GM10248 (cell line): ENCODE measurements around the gene ZEB2.

Source experiments
- CTCF ChIA-PET: fragments of 300-600 bp; sonication (Branson Sonifier 250); formaldehyde crosslinking; extraction: SDS; loops from one replicate; lab custom pipeline; 2021; ENCODE audit warnings: antibody characterized with exemption; lab: Yijun Ruan, JAX
- POLR2A ChIA-PET: fragments of 350-650 bp; sonication (Branson Sonifier 250); formaldehyde crosslinking; extraction: SDS; loops from one replicate; lab custom pipeline; 2020; ENCODE audit warnings: antibody characterized with exemption; lab: Yijun Ruan, JAX
- DNase-seq: peaks from one replicate; pipeline ENCODE4 v3.0.0; 2012; ENCODE audit errors: extremely low spot score
- CTCF ChIP-seq: IDR thresholded peaks from 2 replicates; pipeline ENCODE4 v1.5.1; 2012; ENCODE audit warnings: mild to moderate bottlenecking, low read depth; ENCODE audit errors: extremely low read depth, missing control alignments, control extremely low read depth

ZEB2 gene

GRCh38 chr2:144409241-144409640, 110.7 kb downstream of the ZEB2 start:
- CTCF ChIA-PET = interaction anchor here (1.2 kb wide), 1 partner anchor 41 kb away, joined by 3 read pairs; no protein-coding TSS in a partner anchor
- POLR2A ChIA-PET = no interaction called here

GRCh38 chr2:144407262-144407661, 112.7 kb downstream of the ZEB2 start:
- no peak for DNase-seq
- ChIA-PET POLR2A (no interaction called here), CTCF (no interaction called here)
- TF ChIP-seq CTCF = no peak

More at GRCh38 chr2:144409241-144409640, 110.7 kb downstream of the ZEB2 start:
- TF ChIP-seq CTCF = no peak
- DNase-seq = no peak

- POLR2A ChIA-PET = no interaction called here
- CTCF ChIA-PET = no interaction called here
- TF ChIP-seq CTCF = no peak
- no peak for DNase-seq
Observed at GRCh38 chr2:144405982-144406788, 113.7 kb downstream of the ZEB2 start.

- ChIA-PET POLR2A (no interaction called here), CTCF (no interaction called here)
- DNase-seq = no peak
- no peak for TF ChIP-seq CTCF
Observed at GRCh38 chr2:144405321-144405720, 114.6 kb downstream of the ZEB2 start.

- DNase-seq = no peak
- POLR2A ChIA-PET = no interaction called here
- TF ChIP-seq CTCF = no peak
- CTCF ChIA-PET = interaction anchor here (0.9 to 1.9 kb wide), 3 partner anchors 10 to 126 kb away, joined by 3 to 4 read pairs (median 3); no protein-coding TSS in a partner anchor
Observed at GRCh38 chr2:144404586-144405314, 115.2 kb downstream of the ZEB2 start.

- DNase-seq = no peak
- ChIA-PET CTCF (interaction anchor here (0.8 to 1.9 kb wide), 4 partner anchors 8 to 126 kb away, joined by 3 to 4 read pairs (median 3); no protein-coding TSS in a partner anchor), POLR2A (no interaction called here)
- TF ChIP-seq CTCF = no peak
Observed at GRCh38 chr2:144403933-144404332, 116.0 kb downstream of the ZEB2 start.
